Lung (tissue), 12 donors: ENCODE results near the gene CLEC19A. TPM values are rescaled to one million over a fixed set of nuclear protein-coding genes. Genes with fewer than 3 reads are reported as not detected.

Source experiments
- ATAC-seq: fragments of 200-7000 bp; cut with Tn5 transposase; one replicate; pipeline ENCODE4 v1.9.1; 2020; ENCODE audit warnings: moderate number of reproducible peaks; ENCODE audit not compliant: insufficient read depth, low FRiP score
- DNase-seq, 3 donors: peaks; one replicate each; pipeline ENCODE4 v3.0.0-alpha.2; 2013 to 2017
- H3K27ac ChIP-seq, 2 donors: one replicate each; pipeline ENCODE4 v1.5.1; 2013; ENCODE audit warnings: mild to moderate bottlenecking in 2 of 2, moderate library complexity in 2 of 2, control low read depth in 1 of 2, inconsistent platforms in 1 of 2, low read depth in 1 of 2, low read length in 1 of 2
- H3K27me3 ChIP-seq, 3 donors: one replicate each; pipeline ENCODE4 v1.5.1; 2013; ENCODE audit warnings: low read length in 2 of 3; ENCODE audit not compliant: control insufficient read depth in 3 of 3, insufficient read depth in 3 of 3
- H3K36me3 ChIP-seq, 4 donors: one replicate each; pipeline ENCODE4 v1.5.1; 2013; ENCODE audit warnings: low read length in 4 of 4, mild to moderate bottlenecking in 1 of 4, moderate library complexity in 1 of 4; ENCODE audit not compliant: control insufficient read depth in 4 of 4, insufficient read depth in 4 of 4
- H3K4me1 ChIP-seq, 5 donors: one replicate each; pipeline ENCODE4 v1.5.1; 2013; ENCODE audit warnings: low read length in 5 of 5, mild to moderate bottlenecking in 2 of 5, moderate library complexity in 1 of 5; ENCODE audit not compliant: control insufficient read depth in 5 of 5, insufficient read depth in 5 of 5
- H3K4me3 ChIP-seq: one replicate; pipeline ENCODE4 v1.5.1; 2013; ENCODE audit warnings: mild to moderate bottlenecking, control low read depth, moderate library complexity
- H3K9ac ChIP-seq, 2 donors: one replicate each; pipeline ENCODE4 v1.5.1; 2013; ENCODE audit warnings: low read length in 2 of 2, control low read depth in 1 of 2; ENCODE audit not compliant: insufficient read depth in 1 of 2
- H3K9me3 ChIP-seq, 4 donors: one replicate each; pipeline ENCODE4 v1.5.1; 2013; ENCODE audit warnings: low read length in 3 of 4, mild to moderate bottlenecking in 1 of 4, moderate library complexity in 1 of 4; ENCODE audit not compliant: control insufficient read depth in 4 of 4, insufficient read depth in 3 of 4
- CTCF ChIP-seq: IDR thresholded peaks from 2 replicates; pipeline ENCODE4 v1.5.1; 2012; ENCODE audit warnings: mild to moderate bottlenecking; ENCODE audit errors: control extremely low read depth, extremely low read depth
- WGBS, 2 donors: extraction: QIAGEN DNeasy Blood & Tissue Kit; methylation state at CpG; one replicate each; pipeline ENCODE4 v1.1.7; 2013; 5-methylcytosine and 5-hydroxymethylcytosine counted together
- polyA plus RNA-seq, 2 donors: library from polyadenylated mRNA; stranded (reverse); fragments of 200-250 nt; gene quantifications; one replicate each; pipeline ENCODE4 v1.2.1, GENCODE V29; 2013
- total RNA-seq, 2 donors: library from RNA; depleted of rRNA in 1 of 2; stranded (reverse); fragments of >200 nt in 1 of 2; gene quantifications; one replicate each; pipeline ENCODE4 v1.2.1, GENCODE V29; 2014 to 2021
- donor health status: control.
- donor health status: control.
- donor health status: Bipolar disorder and iron deficiency.
- donor health status: healthy.
- donor health status: DM: yes; HTN: yes; CAD: no.

The CLEC19A gene
- total and polyA plus RNA-seq, 4 donors, result 0.02 TPM; not detected in 3

- Histone ChIP-seq H3K4me3 (no peak overlapping the region), H3K36me3 (peaks cover 0 to 4% (median 0%) of the 10 kb centered on the region in 4 donors), H3K4me1 (peaks cover 0 to under 1% (median 0%) of the 10 kb centered on the region in 5 donors), H3K27ac (no peak overlapping the region), H3K9ac (no peak overlapping the region), H3K9me3 (peaks cover 0 to 7% (median 0%) of the 10 kb centered on the region in 4 donors), H3K27me3 (no peaks in the 10 kb centered on the region)
- no peak for ATAC-seq
- no peak for TF ChIP-seq CTCF
- WGBS, 2 donors, result 48 to 63% methylated on average over 2 of the region's 2 CpGs
- DNase-seq, result no peak
Measured at GRCh38 chr16:19269098-19269497, 16.4 kb upstream of the CLEC19A start.

- H3K4me3 ChIP-seq, result no peak overlapping the region
- ATAC-seq, result no peak
- H3K9me3 ChIP-seq, result peaks cover 0 to 2% (median 0%) of the 10 kb centered on the region in 4 donors
- H3K36me3 ChIP-seq, result no peaks in the 10 kb centered on the region
- no peak overlapping the region for H3K27ac ChIP-seq
- no peak overlapping the region for H3K9ac ChIP-seq
- 63 to 68% methylated on average over 1 of the region's 1 CpG for WGBS, 2 donors
- no peak for DNase-seq
- no peaks in the 10 kb centered on the region for H3K27me3 ChIP-seq
- TF ChIP-seq CTCF, result no peak
- H3K4me1 ChIP-seq, result peaks cover 0 to 3% (median 0%) of the 10 kb centered on the region in 5 donors
Measured at GRCh38 chr16:19274165-19274797, 11.2 kb upstream of the CLEC19A start.

GRCh38 chr16:19278403-19278802 is 7.1 kb upstream of the CLEC19A start:
- no peak overlapping the region for H3K9ac ChIP-seq

More at GRCh38 chr16:19278403-19278802, 7.1 kb upstream of the CLEC19A start:
- WGBS, 2 donors, result 90 to 94% methylated on average over 2 of the region's 2 CpGs
- Histone ChIP-seq H3K27me3 (no peaks in the 10 kb centered on the region), H3K4me3 (no peak overlapping the region), H3K9me3 (peaks cover 0 to 2% (median 0%) of the 10 kb centered on the region in 4 donors), H3K4me1 (peaks cover 0 to 3% (median 0%) of the 10 kb centered on the region in 5 donors), H3K27ac (no peak overlapping the region), H3K36me3 (no peaks in the 10 kb centered on the region)
- no peak for TF ChIP-seq CTCF
- DNase-seq, result no peak
- ATAC-seq, result no peak
